Thyroid gland (tissue), 4 donors: ENCODE results near the gene PPP1CC. TPM values are rescaled to one million over a fixed set of nuclear protein-coding genes. Genes with fewer than 3 reads are reported as not detected.

Experiments
- DNase-seq, 2 donors: peaks; one replicate each; pipeline ENCODE4 v3.0.0-alpha.2; 2019
- H3K27ac ChIP-seq, 3 donors: fragments of 200-600 bp; sonication (generic); 1 replicate in 2 of 3; 2 replicates in 1 of 3; pipeline ENCODE4 v1.5.1; 2016 to 2019; ENCODE audit warnings: mild to moderate bottlenecking in 1 of 3, moderate library complexity in 1 of 3
- H3K27me3 ChIP-seq: fragments of 200-600 bp; sonication (generic); one replicate; pipeline ENCODE4 v1.5.1; 2019
- H3K36me3 ChIP-seq, 2 donors: fragments of 200-600 bp; sonication (generic); one replicate each; pipeline ENCODE4 v1.5.1; 2016 to 2019
- H3K4me1 ChIP-seq, 2 donors: fragments of 200-600 bp; sonication (generic); one replicate each; pipeline ENCODE4 v1.5.1; 2017 to 2019
- H3K4me3 ChIP-seq, 3 donors: fragments of 200-600 bp; sonication (generic); replicated peaks in 1 of 3; 1 replicate in 2 of 3; 2 replicates in 1 of 3; pipeline ENCODE4 v1.5.1; 2016; ENCODE audit warnings: mild to moderate bottlenecking in 1 of 3
- H3K9me3 ChIP-seq: fragments of 200-600 bp; sonication (generic); one replicate; pipeline ENCODE4 v1.5.1; 2017
- POLR2A ChIP-seq, 2 donors: fragments of 450-650 bp; IDR thresholded peaks; one replicate each; pipeline ENCODE4 v1.6.1; 2017; ENCODE audit warnings: antibody characterized with exemption in 2 of 2, mild to moderate bottlenecking in 2 of 2, moderate library complexity in 1 of 2
- WGBS, 2 donors: methylation state at CpG; one replicate each; pipeline ENCODE4 v1.1.5; 2017; 5-methylcytosine and 5-hydroxymethylcytosine counted together
- intact Hi-C: fragments of 100-400 bp; cut with DNase I; formaldehyde crosslinking; loops from one replicate; pipeline ENCODE4 v1.15.1; 2023
- total RNA-seq, 4 donors: library from RNA; depleted of rRNA; stranded (reverse); fragments of >200 nt; gene quantifications; one replicate each; pipeline ENCODE4 v1.2.3, GENCODE V29; 2016
- TF ChIP-seq, protein P1 (sequence below), 6 experiments: fragments of 200-600 bp in 3 of 6; fragments of 450-650 bp in 3 of 6; sonication (generic) in 3 of 6; IDR thresholded peaks; one replicate each; pipeline ENCODE4 v1.5.1; 2016 to 2019; ENCODE audit warnings: antibody characterized with exemption in 6 of 6, mild to moderate bottlenecking in 2 of 6, inconsistent platforms in 1 of 6, moderate library complexity in 1 of 6

PPP1CC gene
- total RNA-seq, 4 donors from 2014 or later = 85.3 to 154 (median 118) TPM

DNA sequence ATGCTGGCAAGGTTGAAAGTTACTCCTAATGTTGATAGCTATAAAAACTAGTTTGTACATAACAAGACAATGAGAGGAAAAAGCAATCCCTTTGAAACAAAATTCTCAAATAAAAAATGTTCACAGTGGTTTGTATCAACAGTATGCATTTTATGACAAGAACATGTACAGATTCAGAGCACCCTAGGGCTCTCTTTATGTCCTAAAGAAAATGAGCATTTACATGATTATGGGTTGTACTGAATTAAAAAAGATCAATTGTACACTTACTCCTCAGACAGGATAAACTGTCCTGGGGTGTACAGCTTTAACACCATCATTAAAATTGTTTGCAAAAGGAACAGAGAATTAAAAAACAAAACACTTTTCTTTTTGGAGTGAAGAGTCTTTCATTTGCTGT, 22.2 kb downstream of the PPP1CC start:
- Histone ChIP-seq H3K36me3 (peaks cover 44 to 52% of the 10 kb centered on the region in 2 donors), H3K27me3 (no peaks in the 10 kb centered on the region), H3K4me1 (no peaks in the 10 kb centered on the region), H3K4me3 (no peak overlapping the region), H3K9me3 (no peaks in the 10 kb centered on the region), H3K27ac (no peak overlapping the region)
- intact Hi-C loops = no loop called here
- no peak for DNase-seq
- TF ChIP-seq, protein P1, sequence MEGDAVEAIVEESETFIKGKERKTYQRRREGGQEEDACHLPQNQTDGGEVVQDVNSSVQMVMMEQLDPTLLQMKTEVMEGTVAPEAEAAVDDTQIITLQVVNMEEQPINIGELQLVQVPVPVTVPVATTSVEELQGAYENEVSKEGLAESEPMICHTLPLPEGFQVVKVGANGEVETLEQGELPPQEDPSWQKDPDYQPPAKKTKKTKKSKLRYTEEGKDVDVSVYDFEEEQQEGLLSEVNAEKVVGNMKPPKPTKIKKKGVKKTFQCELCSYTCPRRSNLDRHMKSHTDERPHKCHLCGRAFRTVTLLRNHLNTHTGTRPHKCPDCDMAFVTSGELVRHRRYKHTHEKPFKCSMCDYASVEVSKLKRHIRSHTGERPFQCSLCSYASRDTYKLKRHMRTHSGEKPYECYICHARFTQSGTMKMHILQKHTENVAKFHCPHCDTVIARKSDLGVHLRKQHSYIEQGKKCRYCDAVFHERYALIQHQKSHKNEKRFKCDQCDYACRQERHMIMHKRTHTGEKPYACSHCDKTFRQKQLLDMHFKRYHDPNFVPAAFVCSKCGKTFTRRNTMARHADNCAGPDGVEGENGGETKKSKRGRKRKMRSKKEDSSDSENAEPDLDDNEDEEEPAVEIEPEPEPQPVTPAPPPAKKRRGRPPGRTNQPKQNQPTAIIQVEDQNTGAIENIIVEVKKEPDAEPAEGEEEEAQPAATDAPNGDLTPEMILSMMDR (IDR thresholded peaks at IDR 0.05) = no peak
- TF ChIP-seq POLR2A (IDR thresholded peaks at IDR 0.05) = no peak

- DNase-seq = no peak
- no peak overlapping the region for H3K27ac ChIP-seq
- H3K4me3 ChIP-seq = no peak overlapping the region
- no peaks in the 10 kb centered on the region for H3K9me3 ChIP-seq
- peaks cover 23 to 42% of the 10 kb centered on the region in 2 donors for H3K36me3 ChIP-seq
- intact Hi-C loops = no loop called here
- no peaks in the 10 kb centered on the region for H3K27me3 ChIP-seq
- H3K4me1 ChIP-seq = no peaks in the 10 kb centered on the region
- no peak for TF ChIP-seq POLR2A (IDR thresholded peaks at IDR 0.05)
- TF ChIP-seq, protein P1 (IDR thresholded peaks at IDR 0.05) = no peak
- WGBS, 2 donors = 53 to 59% methylated on average over 7 of the region's 7 CpGs
Measured at GRCh38 chr12:110718222-110718908, 24.3 kb downstream of the PPP1CC start.

GRCh38 chr12:110717037-110717436, 25.7 kb downstream of the PPP1CC start:
- H3K9me3 ChIP-seq = no peaks in the 10 kb centered on the region
- no peaks in the 10 kb centered on the region for H3K4me1 ChIP-seq
- no peaks in the 10 kb centered on the region for H3K27me3 ChIP-seq
- TF ChIP-seq, protein P1 (IDR thresholded peaks at IDR 0.05) = no peak
- TF ChIP-seq POLR2A (IDR thresholded peaks at IDR 0.05) = no peak
- H3K4me3 ChIP-seq = no peak overlapping the region
- no peak for DNase-seq
- intact Hi-C loops = no loop called here
- WGBS, 2 donors = 76 to 87% methylated on average over 3 of the region's 3 CpGs
- H3K27ac ChIP-seq = no peak overlapping the region
- H3K36me3 ChIP-seq = peaks cover 18 to 29% of the 10 kb centered on the region in 2 donors

GRCh38 chr12:110708917-110709316, 33.8 kb downstream of the PPP1CC start:
- Histone ChIP-seq H3K9me3 (no peaks in the 10 kb centered on the region), H3K4me3 (no peak overlapping the region), H3K27ac (no peak overlapping the region), H3K36me3 (no peaks in the 10 kb centered on the region), H3K4me1 (no peaks in the 10 kb centered on the region), H3K27me3 (no peaks in the 10 kb centered on the region)
- intact Hi-C loops = no loop called here
- TF ChIP-seq POLR2A (IDR thresholded peaks at IDR 0.05) = no peak
- TF ChIP-seq, protein P1 (IDR thresholded peaks at IDR 0.05) = no peak
- WGBS, 2 donors = 94 to 96% methylated on average over 4 of the region's 4 CpGs
- DNase-seq = no peak

- H3K9me3 ChIP-seq = no peaks in the 10 kb centered on the region
- no peak overlapping the region for H3K4me3 ChIP-seq
- whole genome bisulfite sequencing, 2 donors = 70 to 80% methylated on average over 3 of the region's 3 CpGs
- intact Hi-C loops = no loop called here
- H3K27me3 ChIP-seq = no peaks in the 10 kb centered on the region
- H3K27ac ChIP-seq = no peak overlapping the region
- no peaks in the 10 kb centered on the region for H3K4me1 ChIP-seq
- DNase-seq = no peak
- TF ChIP-seq POLR2A (IDR thresholded peaks at IDR 0.05) = no peak
- TF ChIP-seq, protein P1 (IDR thresholded peaks at IDR 0.05) = no peak
- H3K36me3 ChIP-seq = no peaks in the 10 kb centered on the region
Measured at GRCh38 chr12:110705309-110705708, 37.4 kb downstream of the PPP1CC start.
